HG02610 (cell line): ENCODE measurements around the gene GRK5.

Experiments used
- ATAC-seq: cut with Tn5 transposase; IDR thresholded peaks from one replicate; pipeline ENCODE4 v1.9.1; 2021; ENCODE audit warnings: mild to moderate bottlenecking, moderate library complexity; ENCODE audit not compliant: unreplicated experiment

The GRK5 gene

DNA sequence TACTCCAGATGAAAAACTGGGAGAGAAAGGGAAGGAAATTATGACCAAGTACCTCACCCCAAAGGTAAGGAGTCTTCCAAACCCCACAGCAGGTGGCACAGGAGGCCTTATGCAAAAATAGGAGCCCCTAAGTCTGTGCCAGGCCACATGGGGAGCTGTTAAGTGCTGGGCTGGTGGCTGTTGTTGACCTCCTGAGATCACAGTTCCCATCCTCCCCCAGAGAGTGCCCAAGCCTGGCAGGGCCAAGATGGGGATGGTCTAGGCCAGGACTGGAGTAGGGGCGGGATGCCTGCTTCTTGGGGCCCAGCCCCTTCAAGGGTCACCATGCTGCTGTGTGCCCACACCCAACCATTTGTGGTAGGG is 189.3 kb downstream of the GRK5 start:
- no peak for ATAC-seq

GRCh38 chr10:119397416-119397815 is 190.0 kb downstream of the GRK5 start:
- no peak for ATAC-seq

- no peak for ATAC-seq
Measured at GRCh38 chr10:119398996-119399395, 191.6 kb downstream of the GRK5 start.

DNA sequence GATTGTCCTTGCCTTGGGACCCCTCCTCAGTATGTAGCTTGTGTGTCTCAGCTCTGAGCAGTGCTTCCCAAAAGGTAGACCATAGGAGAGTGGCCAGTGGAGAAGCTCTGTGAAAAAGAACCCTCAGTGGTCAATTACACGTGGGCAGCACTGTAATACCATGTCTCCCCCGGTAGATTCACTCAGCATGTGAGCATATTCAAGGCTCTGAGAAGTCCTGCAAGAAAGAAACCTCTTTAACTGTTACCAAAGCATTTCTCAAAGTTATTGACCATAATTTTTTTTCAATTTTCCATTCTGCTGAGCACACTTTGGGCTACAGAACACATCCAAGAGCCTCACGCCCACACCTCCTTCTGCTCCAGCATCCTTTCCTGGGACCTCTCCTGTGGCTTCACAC is 192.1 kb downstream of the GRK5 start:
- ATAC-seq: no peak

DNA sequence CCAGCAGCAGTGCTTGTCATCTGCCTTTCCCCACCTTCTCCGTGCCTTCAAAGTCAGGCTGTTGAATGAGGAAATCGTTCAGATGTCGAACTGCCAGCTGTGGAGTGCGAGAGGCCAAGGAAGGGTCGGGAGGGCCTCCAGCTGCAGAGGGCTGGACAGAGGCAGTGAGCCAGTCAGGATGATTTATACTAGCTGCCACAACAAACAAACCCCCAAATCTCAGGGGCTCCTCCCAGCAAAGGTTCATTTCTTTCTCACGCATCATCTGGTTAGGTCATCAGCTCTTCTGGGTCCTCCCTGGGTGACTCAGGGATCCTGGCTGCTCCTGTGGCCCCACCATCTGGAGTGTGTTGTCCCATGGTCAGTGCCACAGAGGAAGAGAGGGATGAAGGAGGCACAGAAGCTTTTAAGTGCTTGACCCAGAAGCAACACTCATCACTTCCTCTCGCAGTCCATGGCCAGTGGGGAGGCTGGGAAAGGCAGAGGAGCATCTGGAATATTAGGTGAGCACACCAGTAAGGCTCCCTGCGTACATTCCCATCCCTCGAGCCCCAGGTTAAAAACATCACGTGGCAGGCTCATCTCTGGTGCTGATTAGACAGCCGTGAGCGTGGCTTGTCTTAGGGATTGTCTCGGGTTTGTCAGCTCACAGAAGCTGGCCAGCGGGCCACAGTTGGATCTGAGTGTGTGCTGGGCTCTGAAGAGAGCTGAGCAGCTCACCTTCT is 194.5 kb downstream of the GRK5 start:
- no peak for ATAC-seq

GRCh38 chr10:119403921-119404320 is 196.6 kb downstream of the GRK5 start:
- no peak for ATAC-seq

- no peak for ATAC-seq
Measured at GRCh38 chr10:119404719-119405519, 197.5 kb downstream of the GRK5 start.

DNA sequence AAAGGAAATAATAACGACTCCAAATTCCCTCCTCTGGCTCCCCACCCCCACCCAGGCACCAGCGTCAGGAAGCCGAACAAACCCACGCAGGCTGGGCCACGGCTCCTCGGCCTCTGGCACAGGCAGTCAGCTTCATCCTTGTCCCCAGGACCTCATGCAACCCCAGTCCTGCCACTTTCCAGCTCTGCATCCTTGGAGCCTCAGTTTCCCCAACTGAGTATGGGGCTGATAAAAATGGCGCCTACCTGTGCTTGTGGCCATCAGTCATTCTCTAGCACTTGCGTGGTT is 198.1 kb downstream of the GRK5 start:
- ATAC-seq: no peak

DNA sequence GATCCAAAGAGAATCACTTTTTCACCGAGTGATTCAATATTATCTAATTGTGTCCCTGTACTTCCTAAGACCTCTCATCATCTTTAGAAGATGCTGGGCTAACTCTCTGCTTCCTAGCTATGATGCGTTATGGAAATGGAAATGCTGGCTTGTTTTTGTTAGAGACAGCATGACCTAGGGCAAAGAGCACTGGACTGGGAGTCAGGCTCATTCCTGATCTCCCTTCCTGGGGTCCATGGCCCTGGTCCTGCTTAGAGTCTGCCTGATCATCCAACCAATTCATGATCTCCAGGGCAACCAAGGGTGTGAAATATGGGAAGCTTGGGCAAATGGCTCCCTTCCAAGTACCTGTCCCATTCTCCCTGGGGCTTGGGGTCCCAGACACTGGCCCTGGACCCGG is 198.8 kb downstream of the GRK5 start:
- ATAC-seq: no peak

DNA sequence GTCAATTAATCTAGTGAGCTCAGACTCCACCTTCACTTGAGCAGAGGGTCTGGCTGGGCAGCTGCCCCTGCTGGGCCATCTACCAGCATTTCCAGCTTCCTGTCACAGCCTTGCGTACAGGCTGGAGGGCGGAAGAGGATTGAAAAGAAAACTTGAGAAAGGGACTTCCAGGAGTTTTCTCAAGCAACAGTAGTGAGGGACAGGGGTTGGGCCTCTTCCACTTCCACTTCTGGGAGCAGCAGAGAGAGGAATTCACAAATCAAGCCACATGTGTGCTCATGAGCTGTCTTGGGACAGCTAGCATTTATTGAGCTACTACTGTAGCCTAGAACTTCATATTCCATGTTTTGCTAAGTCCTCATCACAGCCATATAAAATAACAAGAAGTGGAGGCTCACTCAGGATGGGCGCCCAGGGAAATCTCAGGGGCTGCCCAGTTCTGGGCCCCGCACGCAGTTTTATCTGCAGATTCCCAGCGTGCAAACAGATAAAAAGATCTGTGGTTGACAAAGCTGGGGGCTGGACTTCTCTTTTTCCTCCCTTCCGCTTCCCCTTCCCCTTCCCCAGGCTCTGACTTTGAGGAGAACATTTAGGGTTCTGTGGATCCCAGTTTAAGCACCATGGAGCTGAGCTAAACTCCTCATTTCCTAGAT is 199.4 kb downstream of the GRK5 start:
- no peak for ATAC-seq

DNA sequence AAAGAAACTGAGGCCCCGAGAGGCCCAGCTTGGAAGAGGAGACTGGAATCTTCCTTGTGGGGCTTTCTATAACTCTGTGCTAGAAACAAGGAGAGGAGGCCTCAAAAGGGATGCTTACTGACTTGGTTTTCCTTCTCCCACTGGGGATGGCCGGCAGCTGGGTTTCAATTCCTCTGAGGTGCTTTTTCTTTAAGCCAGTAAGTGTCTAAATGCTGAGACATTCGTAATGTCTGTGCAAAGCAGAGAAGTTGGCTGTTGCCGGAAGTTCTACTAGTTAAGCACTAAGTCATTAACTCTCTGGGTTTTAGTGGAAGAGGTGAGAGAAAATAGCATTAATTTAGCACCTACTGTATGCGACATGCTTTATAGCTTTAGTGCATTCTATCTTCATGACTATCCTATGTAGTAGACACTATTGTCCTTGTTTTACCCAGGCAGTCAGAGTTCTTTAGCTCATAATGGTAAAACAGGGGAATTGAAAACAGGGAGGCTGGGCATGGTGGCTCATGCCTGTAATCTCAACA is 199.9 kb downstream of the GRK5 start:
- no peak for ATAC-seq

DNA sequence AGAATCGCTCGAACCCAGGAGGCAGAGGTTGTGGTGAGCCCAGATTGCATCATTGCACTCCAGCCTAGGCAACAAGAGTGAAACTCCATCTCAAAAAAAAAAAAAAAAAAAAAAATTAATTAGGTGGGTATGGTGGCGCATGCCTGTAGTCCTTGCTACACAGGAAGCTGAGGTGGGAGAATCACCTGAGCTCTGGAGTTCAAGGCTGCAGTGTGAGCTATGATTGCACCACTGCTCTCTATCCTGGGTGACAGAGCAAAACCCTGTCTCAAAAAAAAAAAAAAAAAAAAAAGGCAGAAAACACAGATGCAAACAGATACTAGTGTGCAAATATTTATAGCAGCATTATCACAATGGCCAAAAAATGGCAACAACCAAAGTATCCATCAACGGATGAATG is 200.7 kb downstream of the GRK5 start:
- no peak for ATAC-seq

DNA sequence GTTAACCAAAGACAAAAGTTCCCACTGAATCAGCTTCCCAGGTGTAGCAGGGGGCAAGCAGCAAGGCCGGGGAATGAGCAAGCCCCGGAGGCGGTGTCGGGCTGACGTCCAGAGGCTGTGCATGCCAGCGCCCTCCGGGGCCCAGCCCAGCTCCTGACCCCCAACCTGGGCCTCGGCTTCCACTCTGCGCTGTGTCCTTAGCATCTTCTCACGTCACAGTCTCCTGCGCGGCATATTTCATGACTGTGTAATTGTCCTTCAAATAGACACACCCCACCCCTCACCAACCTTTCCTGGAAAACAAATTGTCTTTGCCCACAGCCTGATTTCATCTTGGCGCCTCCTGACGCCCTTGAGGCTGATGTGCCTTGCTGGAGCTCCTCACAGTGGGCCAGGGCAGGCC is 201.6 kb downstream of the GRK5 start:
- no peak for ATAC-seq

- no peak for ATAC-seq
Measured at GRCh38 chr10:119409385-119409784, 202.0 kb downstream of the GRK5 start.

GRCh38 chr10:119409906-119410305 is 202.5 kb downstream of the GRK5 start:
- no peak for ATAC-seq

GRCh38 chr10:119410361-119411116 is 203.2 kb downstream of the GRK5 start:
- no peak for ATAC-seq

DNA sequence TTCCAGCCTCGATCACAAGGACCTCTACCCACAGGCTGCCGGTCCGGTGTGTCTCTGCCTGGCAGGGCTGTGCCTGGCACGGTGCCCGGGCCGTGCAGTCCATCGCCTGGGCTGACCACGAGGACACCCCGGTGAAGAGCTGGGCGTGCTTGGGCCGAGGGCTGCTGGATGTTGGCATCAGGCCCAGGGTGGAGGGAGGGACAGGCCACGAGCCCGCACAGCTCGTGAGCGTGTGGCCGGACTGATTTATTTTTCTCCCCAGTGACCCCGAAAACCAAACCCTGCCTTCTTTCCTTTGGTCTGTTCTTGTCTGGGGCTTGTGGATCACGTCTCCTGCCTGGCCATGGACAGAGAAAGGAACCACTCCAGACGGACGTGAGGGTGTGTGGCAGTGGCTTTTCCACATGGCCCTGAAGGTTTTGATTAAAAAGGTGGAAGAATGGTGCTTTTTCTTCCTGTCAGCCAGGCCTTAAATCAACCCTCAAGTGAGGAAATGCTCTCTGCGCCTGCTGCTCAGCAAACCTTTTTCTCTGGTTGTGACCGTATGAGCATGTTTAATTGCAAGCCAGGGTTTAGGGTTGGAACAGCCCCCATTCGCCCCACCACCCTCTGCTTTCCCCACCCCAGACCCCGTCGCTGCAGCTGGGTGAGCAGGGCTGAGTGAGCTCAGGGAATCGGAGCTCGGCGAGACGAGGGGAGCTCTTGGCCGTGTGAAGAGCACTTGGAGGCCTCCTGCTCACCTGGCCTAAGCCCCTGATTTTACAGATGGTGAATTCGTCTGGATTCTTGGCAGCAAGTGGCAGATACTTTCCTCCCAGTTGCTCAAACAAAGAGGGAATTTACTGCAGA is 205.1 kb downstream of the GRK5 start:
- ATAC-seq: no peak

- ATAC-seq: no peak
Measured at GRCh38 chr10:119413093-119413453, 205.7 kb downstream of the GRK5 start.

DNA sequence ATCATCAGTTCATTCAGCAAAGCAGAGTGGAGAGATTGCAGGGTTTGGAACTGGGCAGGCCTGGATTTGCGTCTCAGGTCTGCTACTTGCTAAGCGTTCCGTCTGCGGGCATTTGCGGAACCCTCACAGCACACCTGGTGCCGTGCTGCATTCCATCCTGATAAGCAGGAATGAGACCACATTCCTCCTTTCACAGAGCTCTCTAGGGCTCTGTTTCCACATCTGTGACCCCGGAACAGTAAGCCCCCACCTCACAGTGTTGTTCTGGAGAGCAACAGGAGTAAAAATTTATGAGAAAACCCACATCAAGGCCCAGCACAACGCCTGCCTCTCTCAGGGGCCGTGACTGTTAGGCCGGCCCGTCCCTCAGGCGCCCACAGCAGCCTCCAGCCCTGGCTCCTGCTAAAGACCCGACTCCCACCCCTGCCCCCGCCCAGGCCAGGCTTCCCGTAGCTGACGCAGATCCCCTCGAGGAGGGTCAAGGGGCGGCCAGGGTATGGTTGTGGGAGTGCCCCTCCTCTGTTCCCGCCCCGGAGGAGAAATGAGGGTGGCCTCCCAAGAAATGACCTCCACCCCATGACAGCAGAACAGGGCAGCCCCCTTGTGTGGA is 206.2 kb downstream of the GRK5 start:
- no peak for ATAC-seq

- no peak for ATAC-seq
Measured at GRCh38 chr10:119414081-119414611, 206.8 kb downstream of the GRK5 start.
